ENCODE measurements around the gene SUPT3H. TPM values are rescaled to one million over a fixed set of nuclear protein-coding genes. Genes with fewer than 3 reads are reported as not detected.
"Not testable (repeated sequence)": the region's sequence is repeated elsewhere in the genome, so short reads cannot be mapped to it uniquely, and the experiment has no call there.

Gene SUPT3H
- polyA plus RNA-seq, 4 donors = 19.3 to 24.0 (median 23.2) TPM

GRCh38 chr6:45327956-45328522 lies 49.7 kb downstream of the SUPT3H start, which contains the start of gene RUNX2:
Gene RUNX2 (plus strand): TSS chr6:45328330. CDS start chr6:45328727, 397 bp downstream.
- no peak for DNase-seq (ENCODE audit: low read depth in 4 of 4, low spot score in 3 of 4)

GRCh38 chr6:45326698-45327417 lies 50.9 kb downstream of the SUPT3H start:
- no peak for DNase-seq (ENCODE audit: low read depth in 4 of 4, low spot score in 3 of 4)

GRCh38 chr6:45323656-45324224 lies 54.0 kb downstream of the SUPT3H start:
- DNase-seq (ENCODE audit: low read depth in 4 of 4, low spot score in 3 of 4) = no peak

- DNase-seq (ENCODE audit: low read depth in 4 of 4, low spot score in 3 of 4) = no peak
Observed at GRCh38 chr6:45320349-45320748, 57.4 kb downstream of the SUPT3H start.

GRCh38 chr6:45314146-45314545 lies 63.6 kb downstream of the SUPT3H start:
- no peak for DNase-seq (ENCODE audit: low read depth in 4 of 4, low spot score in 3 of 4)

- no peak for DNase-seq (ENCODE audit: low read depth in 4 of 4, low spot score in 3 of 4)
Observed at GRCh38 chr6:45310118-45310788, 67.5 kb downstream of the SUPT3H start.

- DNase-seq (ENCODE audit: low read depth in 4 of 4, low spot score in 3 of 4) = no peak
Observed at GRCh38 chr6:45305546-45305945, 72.2 kb downstream of the SUPT3H start.

- DNase-seq (ENCODE audit: low read depth in 4 of 4, low spot score in 3 of 4) = no peak
Observed at GRCh38 chr6:45302832-45303231, 74.9 kb downstream of the SUPT3H start.

- DNase-seq (ENCODE audit: low read depth in 4 of 4, low spot score in 3 of 4) = no peak
Observed at GRCh38 chr6:45301348-45302142, 76.2 kb downstream of the SUPT3H start.

GRCh38 chr6:45300736-45301135 lies 77.0 kb downstream of the SUPT3H start:
- DNase-seq (ENCODE audit: low read depth in 4 of 4, low spot score in 3 of 4) = no peak

GRCh38 chr6:45299096-45299581 lies 78.6 kb downstream of the SUPT3H start:
- DNase-seq (ENCODE audit: low read depth in 4 of 4, low spot score in 3 of 4) = no peak

- no peak for DNase-seq (ENCODE audit: low read depth in 4 of 4, low spot score in 3 of 4)
Observed at GRCh38 chr6:45297320-45297719, 80.4 kb downstream of the SUPT3H start.

GRCh38 chr6:45294065-45294701 lies 83.6 kb downstream of the SUPT3H start:
- not testable (repeated sequence) for DNase-seq (ENCODE audit: low read depth in 4 of 4, low spot score in 3 of 4)

- DNase-seq (ENCODE audit: low read depth in 4 of 4, low spot score in 3 of 4) = no peak
Observed at GRCh38 chr6:45293306-45293705, 84.4 kb downstream of the SUPT3H start.

- DNase-seq (ENCODE audit: low read depth in 4 of 4, low spot score in 3 of 4) = no peak
Observed at GRCh38 chr6:45289751-45290514, 87.8 kb downstream of the SUPT3H start.

- not testable (repeated sequence) for DNase-seq (ENCODE audit: low read depth in 4 of 4, low spot score in 3 of 4)
Observed at GRCh38 chr6:45286707-45287106, 91.0 kb downstream of the SUPT3H start.

GRCh38 chr6:45278367-45278766 lies 99.4 kb downstream of the SUPT3H start:
- no peak for DNase-seq (ENCODE audit: low read depth in 4 of 4, low spot score in 3 of 4)

GRCh38 chr6:45277741-45278140 lies 100.0 kb downstream of the SUPT3H start:
- not testable (repeated sequence) for DNase-seq (ENCODE audit: low read depth in 4 of 4, low spot score in 3 of 4)

GRCh38 chr6:45275358-45275757 lies 102.4 kb downstream of the SUPT3H start:
- no peak for DNase-seq (ENCODE audit: low read depth in 4 of 4, low spot score in 3 of 4)
